Pancreas (tissue), 10 donors: Measurements from ENCODE around the gene CXCL13. TPM values are rescaled to one million over a fixed set of nuclear protein-coding genes. Genes with fewer than 3 reads are reported as not detected.
"Not testable (repeated sequence)": the region's sequence is repeated elsewhere in the genome, so short reads cannot be mapped to it uniquely, and the experiment has no call there.

Experiments used
- ATAC-seq, 4 donors: fragments of 200-7000 bp; cut with Tn5 transposase; one replicate each; pipeline versions ENCODE4 v1.8.0 to v1.9.1; 2020; ENCODE audit warnings: mild to moderate bottlenecking in 4 of 4, moderate library complexity in 4 of 4
- DNase-seq, 6 donors: peaks; one replicate each; pipeline ENCODE4 v3.0.0-alpha.2; 2020
- FAIRE-seq: peaks from 2 replicates; lab custom pipeline; 2012; peaks lifted over from hg19 to GRCh38; lab: Jason Lieb, UNC
- H3K27ac ChIP-seq, 4 donors: fragments of 200-600 bp; sonication (generic); 1 replicate in 3 of 4; 2 replicates in 1 of 4; pipeline versions ENCODE4 v1.5.0 to v1.8.0; 2020
- H3K27me3 ChIP-seq, 4 donors: fragments of 200-600 bp; one replicate each; pipeline ENCODE4 v1.8.0; 2021
- H3K36me3 ChIP-seq, 3 donors: fragments of 200-600 bp; sonication (generic) in 1 of 3; one replicate each; pipeline versions ENCODE4 v1.5.0 to v1.8.0; 2020 to 2021
- H3K4me1 ChIP-seq, 3 donors: fragments of 200-600 bp; one replicate each; pipeline ENCODE4 v1.8.0; 2021
- H3K4me3 ChIP-seq, 4 donors: fragments of 200-600 bp; sonication (generic) in 2 of 4; one replicate each; pipeline versions ENCODE4 v1.5.0 to v1.8.0; 2020 to 2021
- H3K9me3 ChIP-seq, 4 donors: fragments of 200-600 bp; one replicate each; pipeline ENCODE4 v1.8.0; 2021
- WGBS, 2 donors: extraction: QIAGEN DNeasy Blood & Tissue Kit; methylation state at CpG; one replicate each; pipeline ENCODE4 v1.1.7; 2013; 5-methylcytosine and 5-hydroxymethylcytosine counted together
- intact Hi-C, 3 donors: fragments of 100-400 bp; cut with DNase I; formaldehyde crosslinking; loops; one replicate each; pipeline versions ENCODE4 v1.11.1 to v1.14.2; 2022
- polyA plus RNA-seq, 2 donors: library from polyadenylated mRNA; stranded (reverse); fragments of 200-250 nt; gene quantifications; one replicate each; pipeline ENCODE4 v1.2.3, GENCODE V29; 2013
- total RNA-seq, 6 donors: library from RNA; stranded (reverse); fragmentation: NEBNext Ultra II Directional in 4 of 6; extraction: Animal tissue kit (Norgen Biotek cat#: 25700) in 4 of 6; gene quantifications; one replicate each; pipeline versions ENCODE4 v1.2.1 to v1.2.4, GENCODE V29; 2021 to 2023
- TF ChIP-seq, protein P1 (sequence below), 4 donors: fragments of 200-600 bp; sonication (generic) in 3 of 4; IDR thresholded peaks; one replicate each; pipeline versions ENCODE4 v1.5.0 to v1.8.0; 2021; ENCODE audit warnings: antibody characterized with exemption in 4 of 4
- donor health status: healthy with polysubstance abuse.
- donor health status: DM: no; HTN: no; CAD: no; lungs with moderate emphysema.
- donor health status: DM: no; HTN: no; CAD: no.
- donor health status: control.
- donor health status: control.
- donor health status: Bipolar disorder and iron deficiency.
- donor health status: DM: yes; HTN: yes; CAD: no.
- donor health status: DM: no; HTN: no; CAD: no.
- donor health status: DM: no; HTN: no; CAD: no.
- donor health status: DM: yes; HTN: yes; CAD: no.

The CXCL13 gene
- total and polyA plus RNA-seq, 8 donors = 0.47 TPM; not detected in 7

GRCh38 chr4:77650787-77651186 lies 45.2 kb downstream of the CXCL13 start:
- ATAC-seq = peak in 3 of 4 donors; percentile 38 to 71 (median 67)
- 52 to 53% methylated on average over 1 of the region's 1 CpG for WGBS, 2 donors

GRCh38 chr4:77651820-77652219 lies 46.2 kb downstream of the CXCL13 start:
- TF ChIP-seq, protein P1, sequence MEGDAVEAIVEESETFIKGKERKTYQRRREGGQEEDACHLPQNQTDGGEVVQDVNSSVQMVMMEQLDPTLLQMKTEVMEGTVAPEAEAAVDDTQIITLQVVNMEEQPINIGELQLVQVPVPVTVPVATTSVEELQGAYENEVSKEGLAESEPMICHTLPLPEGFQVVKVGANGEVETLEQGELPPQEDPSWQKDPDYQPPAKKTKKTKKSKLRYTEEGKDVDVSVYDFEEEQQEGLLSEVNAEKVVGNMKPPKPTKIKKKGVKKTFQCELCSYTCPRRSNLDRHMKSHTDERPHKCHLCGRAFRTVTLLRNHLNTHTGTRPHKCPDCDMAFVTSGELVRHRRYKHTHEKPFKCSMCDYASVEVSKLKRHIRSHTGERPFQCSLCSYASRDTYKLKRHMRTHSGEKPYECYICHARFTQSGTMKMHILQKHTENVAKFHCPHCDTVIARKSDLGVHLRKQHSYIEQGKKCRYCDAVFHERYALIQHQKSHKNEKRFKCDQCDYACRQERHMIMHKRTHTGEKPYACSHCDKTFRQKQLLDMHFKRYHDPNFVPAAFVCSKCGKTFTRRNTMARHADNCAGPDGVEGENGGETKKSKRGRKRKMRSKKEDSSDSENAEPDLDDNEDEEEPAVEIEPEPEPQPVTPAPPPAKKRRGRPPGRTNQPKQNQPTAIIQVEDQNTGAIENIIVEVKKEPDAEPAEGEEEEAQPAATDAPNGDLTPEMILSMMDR (IDR thresholded peaks at IDR 0.05) = no peak
- ATAC-seq = peak; percentile 11 to 19 (median 18)

More at GRCh38 chr4:77650787-77651186, 45.2 kb downstream of the CXCL13 start:
- no peak for FAIRE-seq
- TF ChIP-seq, protein P1 (IDR thresholded peaks at IDR 0.05) = no peak
- H3K36me3 ChIP-seq = no peaks in the 10 kb centered on the region
- H3K4me1 ChIP-seq = peaks cover 13 to 30% (median 19%) of the 10 kb centered on the region in 3 donors
- no peaks in the 10 kb centered on the region for H3K9me3 ChIP-seq
- peak overlapping the region in 2 of 4 donors; percentile 24 to 61 for H3K27ac ChIP-seq
- no peaks in the 10 kb centered on the region for H3K27me3 ChIP-seq
- no peak for DNase-seq
- intact Hi-C loops = no loop called here
- no peak overlapping the region for H3K4me3 ChIP-seq

DNA sequence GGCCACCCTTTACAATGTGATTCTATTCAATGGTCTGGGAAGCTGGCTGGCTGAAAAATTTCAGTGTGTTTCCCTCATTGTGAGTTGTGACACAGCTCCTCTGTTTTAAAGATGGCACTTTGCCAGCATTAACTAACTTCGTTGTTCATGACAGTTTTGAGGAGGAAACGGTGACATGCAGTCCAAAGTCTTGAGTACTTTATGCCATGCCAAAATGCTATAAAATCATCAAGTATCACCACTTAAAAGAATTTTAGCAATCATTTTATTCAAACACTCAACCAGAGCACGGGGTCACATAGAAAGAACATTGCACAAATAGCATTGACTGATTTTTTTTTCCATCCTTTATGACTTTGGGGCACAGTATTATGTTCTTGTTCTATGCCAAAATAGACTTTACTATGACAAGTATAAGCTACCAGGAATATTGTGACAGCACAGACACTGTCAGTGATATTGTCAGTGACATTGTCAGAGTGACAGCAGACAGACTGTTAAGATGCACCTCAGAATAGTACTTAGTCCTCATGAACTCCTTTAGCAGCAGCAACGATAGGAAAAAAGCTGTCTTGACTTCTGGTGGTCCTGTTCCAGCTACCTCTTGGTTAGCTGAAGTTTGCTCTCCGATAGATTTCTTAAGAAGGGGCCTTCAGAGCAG lies 46.7 kb downstream of the CXCL13 start:
- DNase-seq (no peak), ATAC-seq (peak; percentile 43 to 74 (median 67)), FAIRE-seq (no peak)
- peaks cover 13 to 30% (median 19%) of the 10 kb centered on the region in 3 donors for H3K4me1 ChIP-seq
- H3K27me3 ChIP-seq = no peaks in the 10 kb centered on the region
- intact Hi-C loops = no loop called here
- no peaks in the 10 kb centered on the region for H3K9me3 ChIP-seq
- H3K36me3 ChIP-seq = no peaks in the 10 kb centered on the region
- no peak overlapping the region for H3K4me3 ChIP-seq
- WGBS, 2 donors = 32 to 36% methylated on average over 5 of the region's 5 CpGs
- peak overlapping the region in 2 of 4 donors; percentile 24 to 61 for H3K27ac ChIP-seq
- TF ChIP-seq, protein P1 (IDR thresholded peaks at IDR 0.05) = no peak

More at GRCh38 chr4:77651820-77652219, 46.2 kb downstream of the CXCL13 start:
- DNase-seq (no peak), FAIRE-seq (no peak)
- Histone ChIP-seq H3K36me3 (no peaks in the 10 kb centered on the region), H3K4me1 (peaks cover 13 to 30% (median 19%) of the 10 kb centered on the region in 3 donors), H3K27ac (peak overlapping the region in 3 of 4 donors; percentile 4 to 61 (median 24)), H3K9me3 (no peaks in the 10 kb centered on the region), H3K27me3 (no peaks in the 10 kb centered on the region), H3K4me3 (no peak overlapping the region)
- intact Hi-C loops = no loop called here

DNA sequence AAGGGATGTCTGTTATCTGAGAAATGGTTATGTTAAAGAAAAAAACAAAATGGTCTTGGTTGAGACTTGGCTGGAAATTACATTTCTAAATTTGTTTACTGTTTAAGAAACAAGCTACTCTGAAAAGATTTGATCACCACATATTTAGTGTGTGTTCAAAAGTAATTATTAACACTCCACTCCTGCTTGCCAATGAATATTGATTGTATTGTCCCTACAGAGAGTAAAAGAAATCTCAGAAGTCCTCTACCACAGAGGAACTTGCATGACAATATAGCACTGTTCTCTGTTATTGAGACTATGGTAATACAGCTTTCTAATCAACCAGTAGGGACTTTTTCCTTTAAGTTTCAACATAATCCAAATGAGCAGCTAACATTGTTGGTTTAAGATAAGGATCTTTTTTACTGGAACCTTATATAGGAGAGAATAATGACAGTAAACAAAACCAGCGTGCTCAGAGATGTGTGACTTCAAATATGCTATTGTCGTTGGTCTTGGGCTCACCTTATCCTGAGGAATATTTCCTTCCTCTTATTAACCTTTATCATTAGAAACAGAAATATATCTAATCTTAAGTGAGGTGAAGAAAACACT lies 47.6 kb downstream of the CXCL13 start:
- Histone ChIP-seq H3K9me3 (no peaks in the 10 kb centered on the region), H3K27ac (peak overlapping the region in 1 of 4 donors; percentile 61), H3K27me3 (no peaks in the 10 kb centered on the region), H3K36me3 (no peaks in the 10 kb centered on the region), H3K4me3 (no peak overlapping the region), H3K4me1 (peaks cover 13 to 30% (median 19%) of the 10 kb centered on the region in 3 donors)
- TF ChIP-seq, protein P1 (IDR thresholded peaks at IDR 0.05) = no peak
- intact Hi-C loops = no loop called here
- DNase-seq (no peak), ATAC-seq (peak in 3 of 4 donors; percentile 20 to 38 (median 25)), FAIRE-seq (no peak)
- WGBS, 2 donors = 10 to 17% methylated on average over 2 of the region's 2 CpGs

GRCh38 chr4:77660318-77660717 lies 54.7 kb downstream of the CXCL13 start:
- ATAC-seq, H3K4me3 ChIP-seq, H3K4me1 ChIP-seq, DNase-seq, H3K27me3 ChIP-seq, FAIRE-seq, intact Hi-C loops, H3K9me3 ChIP-seq, H3K27ac ChIP-seq, H3K36me3 ChIP-seq: not testable (repeated sequence)
- WGBS, 2 donors = 76 to 81% methylated on average over 5 of the region's 5 CpGs

Other genes starting within 250 kb of the CXCL13 start
- gene CNOT6L, start 213.5 kb downstream of the CXCL13 start, total RNA-seq = 10 to 100 TPM; 22.3 to 38.7 (median 26.9) TPM
- 1 to 10 TPM; 2.2 to 4.8 TPM for gene CNOT6L, start 213.5 kb downstream of the CXCL13 start, polyA plus RNA-seq